DOHH2 (cell line): ENCODE results near the gene ACOT11.

Experiments
- H3F3A ChIP-seq: fragments of 200-600 bp; sonication (generic), shearing (Covaris generic); 2 replicates; pipeline ENCODE4 v1.6.0; 2016; ENCODE audit warnings: antibody characterized with exemption, mild to moderate bottlenecking; ENCODE audit not compliant: control insufficient read depth, insufficient read depth
- H3K27ac ChIP-seq: fragments of 200-600 bp; sonication (generic); 2 replicates; pipeline ENCODE4 v1.5.1; 2014; ENCODE audit warnings: low read depth, mild to moderate bottlenecking, low read length, moderate library complexity
- H3K27me3 ChIP-seq: fragments of 200-600 bp; sonication (generic); 2 replicates; pipeline ENCODE4 v1.6.1; 2014; ENCODE audit warnings: mild to moderate bottlenecking, low read length, mixed read lengths; ENCODE audit not compliant: control insufficient read depth
- H3K36me3 ChIP-seq: fragments of 200-600 bp; sonication (generic); 2 replicates; pipeline ENCODE4 v1.6.1; 2014; ENCODE audit warnings: mild to moderate bottlenecking, low read length, moderate library complexity, mixed read lengths; ENCODE audit not compliant: control insufficient read depth
- H3K4me1 ChIP-seq: fragments of 200-600 bp; sonication (generic); 2 replicates; pipeline ENCODE4 v1.6.1; 2014; ENCODE audit warnings: mild to moderate bottlenecking, low read length, mixed read lengths; ENCODE audit not compliant: control insufficient read depth
- H3K4me2 ChIP-seq: fragments of 200-600 bp; sonication (generic); 2 replicates; pipeline ENCODE4 v1.6.0; 2014; ENCODE audit warnings: mild to moderate bottlenecking, low read length, moderate library complexity
- H3K4me3 ChIP-seq: fragments of 200-600 bp; sonication (generic); 2 replicates; pipeline ENCODE4 v1.5.1; 2014; ENCODE audit warnings: mild to moderate bottlenecking, low read length, mixed read lengths
- H3K79me2 ChIP-seq: fragments of 200-600 bp; sonication (generic); 2 replicates; pipeline ENCODE4 v1.6.1; 2014; ENCODE audit warnings: mild to moderate bottlenecking, low read length, mixed read lengths; ENCODE audit not compliant: control insufficient read depth
- H3K9me2 ChIP-seq: fragments of 200-600 bp; sonication (generic); replicated peaks from 2 replicates; pipeline ENCODE4 v1.6.1; 2014; ENCODE audit warnings: mild to moderate bottlenecking, low read length, mixed read lengths; ENCODE audit not compliant: control insufficient read depth
- H3K9me3 ChIP-seq: fragments of 200-600 bp; sonication (generic); 2 replicates; pipeline ENCODE4 v1.6.1; 2014; ENCODE audit warnings: antibody characterized with exemption, low read length, mixed read lengths; ENCODE audit not compliant: control insufficient read depth, insufficient read depth
- H4K20me1 ChIP-seq: fragments of 200-600 bp; sonication (generic); 2 replicates; pipeline ENCODE4 v1.6.0; 2014; ENCODE audit warnings: low read depth, mild to moderate bottlenecking, antibody characterized with exemption, low read length, moderate library complexity; ENCODE audit not compliant: control insufficient read depth, insufficient read depth
- CTCF ChIP-seq: fragments of 200-600 bp; sonication (generic); IDR thresholded peaks from one replicate; pipeline ENCODE4 v1.5.1; 2014; ENCODE audit warnings: antibody characterized with exemption, mild to moderate bottlenecking, low read depth, low read length; ENCODE audit not compliant: poor library complexity, severe bottlenecking
- EZH2phosphoT487 ChIP-seq: fragments of 200-600 bp; sonication (generic); IDR thresholded peaks from 2 replicates; pipeline ENCODE4 v1.6.1; 2017; ENCODE audit warnings: borderline replicate concordance, mild to moderate bottlenecking, antibody characterized with exemption, low read length, moderate library complexity, mixed read lengths

Gene ACOT11

DNA sequence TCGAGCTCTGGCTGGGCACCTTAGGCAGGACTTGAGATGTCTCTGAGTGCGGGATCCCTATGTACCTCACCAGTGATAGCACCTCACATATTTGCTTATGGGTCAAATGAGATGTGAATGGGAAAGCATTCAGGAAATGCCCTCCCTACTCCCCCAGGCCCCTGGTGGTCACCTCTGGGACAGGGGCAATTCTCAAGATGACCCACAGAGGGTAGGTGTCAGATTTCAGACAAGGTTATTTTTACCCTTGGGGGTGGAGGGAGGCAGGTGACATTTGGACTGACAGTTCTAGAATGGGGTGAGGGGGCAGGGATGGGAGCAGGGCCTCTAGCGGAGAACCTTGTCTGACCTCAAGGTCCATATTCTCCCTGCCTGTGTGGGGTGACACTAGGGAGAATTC, 27.1 kb downstream of the ACOT11 start:
- H3K4me1 ChIP-seq, result no peaks in the 10 kb centered on the region
- no peaks in the 10 kb centered on the region for H3K36me3 ChIP-seq
- no peaks in the 10 kb centered on the region for H3K79me2 ChIP-seq
- no peak overlapping the region for H3K4me2 ChIP-seq
- H3K27me3 ChIP-seq, result no peaks in the 10 kb centered on the region
- no peak overlapping the region for H3K27ac ChIP-seq
- no peaks in the 10 kb centered on the region for H4K20me1 ChIP-seq
- no peak overlapping the region for H3K4me3 ChIP-seq
- no peaks in the 10 kb centered on the region for H3K9me2 ChIP-seq
- H3F3A ChIP-seq, result no peaks in the 10 kb centered on the region
- TF ChIP-seq CTCF (no peak), EZH2phosphoT487 (no peak)
- no peaks in the 10 kb centered on the region for H3K9me3 ChIP-seq

DNA sequence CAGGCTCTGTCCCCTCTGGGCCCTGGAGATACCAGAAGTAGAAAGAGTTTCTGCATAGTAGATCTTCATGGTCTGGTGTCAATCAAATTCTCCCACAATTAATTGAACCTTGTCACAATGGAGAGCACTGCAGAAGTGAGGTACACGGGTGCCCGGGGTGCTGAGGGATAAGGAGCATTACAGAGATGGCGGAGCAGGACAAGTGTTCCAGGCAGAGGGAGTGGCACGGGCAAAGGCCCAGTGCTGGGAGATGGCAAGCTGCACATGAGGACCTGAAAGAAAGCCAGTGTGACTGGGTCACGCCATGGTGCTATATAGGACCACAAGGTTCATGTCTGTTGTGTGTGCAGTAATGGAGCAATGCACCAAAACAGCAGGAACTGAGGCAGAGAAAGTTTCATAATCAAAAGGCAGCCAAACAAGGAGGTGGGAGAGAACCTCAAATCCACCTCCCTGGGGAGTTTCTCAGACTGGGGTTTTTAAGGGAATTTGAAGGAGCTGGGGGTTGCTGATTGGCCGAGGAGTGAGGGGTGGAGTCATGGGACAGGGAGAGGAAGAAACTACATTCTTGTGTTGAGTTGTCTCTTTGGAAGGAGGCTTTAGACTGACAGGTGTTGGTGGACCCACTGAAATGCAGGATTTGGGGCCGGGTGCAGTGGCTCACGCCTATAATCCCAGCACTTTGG, 27.7 kb downstream of the ACOT11 start:
- Histone ChIP-seq H3K9me3 (no peaks in the 10 kb centered on the region), H3K9me2 (no peaks in the 10 kb centered on the region), H3K36me3 (no peaks in the 10 kb centered on the region), H3F3A (no peaks in the 10 kb centered on the region), H3K27ac (no peak overlapping the region), H4K20me1 (no peaks in the 10 kb centered on the region), H3K27me3 (no peaks in the 10 kb centered on the region), H3K4me3 (no peak overlapping the region), H3K4me1 (no peaks in the 10 kb centered on the region), H3K79me2 (no peaks in the 10 kb centered on the region), H3K4me2 (no peak overlapping the region)
- TF ChIP-seq CTCF (no peak), EZH2phosphoT487 (no peak)

GRCh38 chr1:54577612-54578011, 29.6 kb downstream of the ACOT11 start:
- Histone ChIP-seq H3K36me3 (no peaks in the 10 kb centered on the region), H3K4me1 (no peaks in the 10 kb centered on the region), H4K20me1 (no peaks in the 10 kb centered on the region), H3K27me3 (no peaks in the 10 kb centered on the region), H3F3A (no peaks in the 10 kb centered on the region), H3K4me3 (no peak overlapping the region), H3K79me2 (no peaks in the 10 kb centered on the region), H3K9me3 (no peaks in the 10 kb centered on the region), H3K4me2 (no peak overlapping the region), H3K9me2 (no peaks in the 10 kb centered on the region), H3K27ac (no peak overlapping the region)
- TF ChIP-seq CTCF (no peak), EZH2phosphoT487 (no peak)
